ENCODE data around the gene KHDC3L. TPM values are rescaled to one million over a fixed set of nuclear protein-coding genes. Genes with fewer than 3 reads are reported as not detected.
A peak's percentile ranks its signal among the peaks of the same experiment; 100 is the strongest.
"Not testable (repeated sequence)": the region's sequence is repeated elsewhere in the genome, so short reads cannot be mapped to it uniquely, and the experiment has no call there.

KHDC3L gene
- total RNA-seq, 1 donor = not detected

GRCh38 chr6:73388433-73388799, 26.0 kb downstream of the KHDC3L start:
- Histone ChIP-seq H3K27ac (ENCODE audit: low read depth, low read length) (no peak overlapping the region), H3K4me1 (ENCODE audit: insufficient read depth, low read length) (peaks cover 3% of the 10 kb centered on the region), H3K27me3 (ENCODE audit: insufficient read depth, low read length) (no peaks in the 10 kb centered on the region), H3K4me3 (ENCODE audit: insufficient read depth, low read length) (peak overlapping the region; percentile 83), H4K20me1 (ENCODE audit: insufficient read depth, low read length) (no peaks in the 10 kb centered on the region), H3K36me3 (ENCODE audit: insufficient read depth, low read length) (no peaks in the 10 kb centered on the region), H3K9me3 (ENCODE audit: low read depth, low read length) (no peaks in the 10 kb centered on the region), H3K4me2 (ENCODE audit: insufficient read depth, low read length) (peak overlapping the region; percentile 81), H2AFZ (ENCODE audit: low read length) (peak overlapping the region; percentile 96), H3K79me2 (ENCODE audit: insufficient read depth, low read length) (no peaks in the 10 kb centered on the region)
- DNase-seq (ENCODE audit: insufficient read length, low spot score, missing footprints) = no peak
- no peak for TF ChIP-seq CTCF (IDR thresholded peaks at IDR 0.05; ENCODE audit: extremely low read depth, low read depth, low read length)

DNA sequence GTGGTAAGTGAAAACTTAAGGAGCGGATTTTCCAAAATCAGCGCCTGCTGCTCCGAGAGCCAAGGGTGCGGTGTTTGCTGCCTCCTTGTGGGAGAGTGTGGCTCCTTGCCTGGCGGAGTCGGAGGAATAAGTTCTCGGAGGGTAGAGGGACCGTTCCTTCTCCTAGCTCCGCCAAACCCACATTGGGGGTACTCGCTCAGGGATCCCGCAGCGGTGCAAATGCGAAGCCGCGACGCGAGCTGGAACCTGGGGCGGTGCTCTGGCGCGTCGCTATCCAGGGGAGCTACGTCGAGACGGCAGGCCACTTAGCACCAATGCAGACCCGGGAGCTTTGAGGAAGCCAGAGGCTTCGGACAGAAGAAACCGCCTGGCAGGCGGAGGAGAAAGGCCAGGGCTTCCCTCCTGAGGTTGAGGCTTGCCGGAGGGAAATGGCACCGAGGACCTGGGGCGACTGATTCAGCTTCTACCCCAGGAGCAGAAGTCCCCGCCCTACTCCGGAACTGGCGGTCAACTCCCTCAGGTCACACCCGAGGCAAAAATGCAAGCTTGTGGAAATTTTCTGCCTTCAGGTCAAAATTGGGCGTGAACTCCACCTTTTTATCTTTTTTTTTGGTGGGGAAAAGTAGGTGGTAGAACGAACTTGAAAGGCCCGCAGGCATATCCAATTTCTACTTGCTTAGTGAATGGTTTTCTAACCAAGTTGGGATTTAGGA, 26.5 kb downstream of the KHDC3L start:
- Histone ChIP-seq H3K27me3 (ENCODE audit: insufficient read depth, low read length) (no peaks in the 10 kb centered on the region), H3K27ac (ENCODE audit: low read depth, low read length) (peak overlapping the region; percentile 26)
- peak; percentile 75 for TF ChIP-seq CTCF (IDR thresholded peaks at IDR 0.05; ENCODE audit: extremely low read depth, low read depth, low read length)

GRCh38 chr6:73389854-73390253, 27.4 kb downstream of the KHDC3L start:
- H3K9me3 ChIP-seq (ENCODE audit: low read depth, low read length) = no peaks in the 10 kb centered on the region
- no peak overlapping the region for H3K4me2 ChIP-seq (ENCODE audit: insufficient read depth, low read length)
- no peak overlapping the region for H2AFZ ChIP-seq (ENCODE audit: low read length)
- no peak overlapping the region for H3K4me3 ChIP-seq (ENCODE audit: insufficient read depth, low read length)
- no peak for TF ChIP-seq CTCF (IDR thresholded peaks at IDR 0.05; ENCODE audit: extremely low read depth, low read depth, low read length)
- no peaks in the 10 kb centered on the region for H3K27me3 ChIP-seq (ENCODE audit: insufficient read depth, low read length)
- peaks cover 3% of the 10 kb centered on the region for H3K4me1 ChIP-seq (ENCODE audit: insufficient read depth, low read length)
- DNase-seq (ENCODE audit: insufficient read length, low spot score, missing footprints) = no peak
- no peak overlapping the region for H3K27ac ChIP-seq (ENCODE audit: low read depth, low read length)
- no peaks in the 10 kb centered on the region for H3K79me2 ChIP-seq (ENCODE audit: insufficient read depth, low read length)
- H4K20me1 ChIP-seq (ENCODE audit: insufficient read depth, low read length) = no peaks in the 10 kb centered on the region
- H3K36me3 ChIP-seq (ENCODE audit: insufficient read depth, low read length) = no peaks in the 10 kb centered on the region

More for the DNA sequence above, 26.5 kb downstream of the KHDC3L start:
- Histone ChIP-seq H3K79me2 (ENCODE audit: insufficient read depth, low read length) (no peaks in the 10 kb centered on the region), H3K4me2 (ENCODE audit: insufficient read depth, low read length) (peak overlapping the region; percentile 81), H3K4me1 (ENCODE audit: insufficient read depth, low read length) (peaks cover 3% of the 10 kb centered on the region), H2AFZ (ENCODE audit: low read length) (peak overlapping the region; percentile 96), H4K20me1 (ENCODE audit: insufficient read depth, low read length) (no peaks in the 10 kb centered on the region), H3K9me3 (ENCODE audit: low read depth, low read length) (no peaks in the 10 kb centered on the region), H3K36me3 (ENCODE audit: insufficient read depth, low read length) (no peaks in the 10 kb centered on the region), H3K4me3 (ENCODE audit: insufficient read depth, low read length) (peak overlapping the region; percentile 83)
- peak; percentile 91 for DNase-seq (ENCODE audit: insufficient read length, low spot score, missing footprints)

GRCh38 chr6:73391675-73392074, 29.2 kb downstream of the KHDC3L start:
- TF ChIP-seq CTCF (IDR thresholded peaks at IDR 0.05; ENCODE audit: extremely low read depth, low read depth, low read length) = no peak

GRCh38 chr6:73392188-73392587, 29.7 kb downstream of the KHDC3L start:
- not testable (repeated sequence) for H3K4me2 ChIP-seq (ENCODE audit: insufficient read depth, low read length); H3K27ac ChIP-seq (ENCODE audit: low read depth, low read length); H2AFZ ChIP-seq (ENCODE audit: low read length); H3K4me1 ChIP-seq (ENCODE audit: insufficient read depth, low read length); H3K9me3 ChIP-seq (ENCODE audit: low read depth, low read length); H3K79me2 ChIP-seq (ENCODE audit: insufficient read depth, low read length); DNase-seq (ENCODE audit: insufficient read length, low spot score, missing footprints); H3K36me3 ChIP-seq (ENCODE audit: insufficient read depth, low read length); H3K27me3 ChIP-seq (ENCODE audit: insufficient read depth, low read length); H4K20me1 ChIP-seq (ENCODE audit: insufficient read depth, low read length); H3K4me3 ChIP-seq (ENCODE audit: insufficient read depth, low read length)

More at GRCh38 chr6:73391675-73392074, 29.2 kb downstream of the KHDC3L start:
- H3K27me3 ChIP-seq (ENCODE audit: insufficient read depth, low read length) = no peaks in the 10 kb centered on the region
- no peak overlapping the region for H3K4me2 ChIP-seq (ENCODE audit: insufficient read depth, low read length)
- no peaks in the 10 kb centered on the region for H3K79me2 ChIP-seq (ENCODE audit: insufficient read depth, low read length)
- H3K4me3 ChIP-seq (ENCODE audit: insufficient read depth, low read length) = no peak overlapping the region
- no peak for DNase-seq (ENCODE audit: insufficient read length, low spot score, missing footprints)
- H3K27ac ChIP-seq (ENCODE audit: low read depth, low read length) = no peak overlapping the region
- no peaks in the 10 kb centered on the region for H3K9me3 ChIP-seq (ENCODE audit: low read depth, low read length)
- no peak overlapping the region for H2AFZ ChIP-seq (ENCODE audit: low read length)
- no peaks in the 10 kb centered on the region for H4K20me1 ChIP-seq (ENCODE audit: insufficient read depth, low read length)
- no peaks in the 10 kb centered on the region for H3K36me3 ChIP-seq (ENCODE audit: insufficient read depth, low read length)
- peaks cover 3% of the 10 kb centered on the region for H3K4me1 ChIP-seq (ENCODE audit: insufficient read depth, low read length)
